Measurements from ENCODE around the gene FAM50A. TPM values are rescaled to one million over a fixed set of nuclear protein-coding genes. Genes with fewer than 3 reads are reported as not detected.

Gene FAM50A
- 57.8 and 62.8 TPM in 2 replicates for total RNA-seq

GRCh38 chrX:154443992-154444754 lies at the start of gene FAM50A:
TSS of gene FAM50A (plus strand) at chrX:154444141. CDS start at chrX:154444236, 95 bp downstream.

DNA sequence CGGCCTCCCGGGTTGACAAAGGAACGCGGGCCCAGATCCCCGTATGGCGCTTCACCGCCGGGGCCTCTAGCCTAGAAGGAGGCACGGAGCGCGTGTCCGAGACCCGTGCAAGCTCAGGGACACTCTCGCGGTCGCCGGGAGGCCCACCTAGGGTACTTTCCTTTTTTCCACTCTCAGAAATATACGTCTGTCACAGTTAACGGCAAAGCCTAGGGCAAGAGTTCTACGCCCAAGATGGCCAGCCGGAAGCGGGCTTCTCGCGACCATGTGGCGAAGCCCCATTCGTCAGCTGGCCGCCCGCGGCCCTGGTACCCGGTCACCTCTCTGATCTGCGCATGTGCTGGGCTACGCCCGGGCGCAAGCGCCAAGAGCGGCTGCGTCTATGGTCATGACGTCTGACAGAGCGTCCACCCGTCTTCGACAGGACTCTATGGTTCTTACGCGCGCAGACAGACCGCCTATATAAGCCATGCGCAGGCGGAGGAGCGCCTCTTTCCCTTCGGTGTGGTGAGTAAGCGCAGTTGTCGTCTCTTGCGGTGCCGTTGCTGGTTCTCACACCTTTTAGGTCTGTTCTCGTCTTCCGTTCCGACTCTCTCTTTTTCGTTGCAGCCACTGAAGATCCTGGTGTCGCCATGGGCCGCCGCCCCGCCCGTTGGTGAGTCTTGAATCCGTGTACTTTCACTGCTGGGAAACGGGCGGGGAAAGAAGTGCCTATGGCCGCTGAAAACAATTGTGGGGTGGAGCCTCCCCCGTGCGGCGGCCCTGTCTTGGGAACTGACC lies 45.9 kb upstream of the FAM50A start, which contains the start of gene RPL10:
TSS of gene RPL10 (plus strand) at position 490 of the 780 bp plus-strand sequence. CDS start at position 633, 143 bp downstream.

GRCh38 chrX:154409222-154409871 lies 34.6 kb upstream of the FAM50A start, which contains the start of gene DNASE1L1:
TSS of gene DNASE1L1 (minus strand) at chrX:154409254. CDS start at chrX:154405568, 3,686 bp downstream.

GRCh38 chrX:154428176-154429171 lies 15.5 kb upstream of the FAM50A start, which contains the start of gene ATP6AP1:
TSS of gene ATP6AP1 (plus strand) at chrX:154428677. CDS start at chrX:154428693, 16 bp downstream.

GRCh38 chrX:154436983-154437752 lies 6.8 kb upstream of the FAM50A start, which contains the start of gene GDI1:
TSS of gene GDI1 (plus strand) at chrX:154437154. CDS start at chrX:154437255, 101 bp downstream.

GRCh38 chrX:154458116-154458953 lies 14.4 kb downstream of the FAM50A start, which contains the start of gene PLXNA3:
TSS of gene PLXNA3 (plus strand) at chrX:154458281. CDS start at chrX:154460184, 1,903 bp downstream.

DNA sequence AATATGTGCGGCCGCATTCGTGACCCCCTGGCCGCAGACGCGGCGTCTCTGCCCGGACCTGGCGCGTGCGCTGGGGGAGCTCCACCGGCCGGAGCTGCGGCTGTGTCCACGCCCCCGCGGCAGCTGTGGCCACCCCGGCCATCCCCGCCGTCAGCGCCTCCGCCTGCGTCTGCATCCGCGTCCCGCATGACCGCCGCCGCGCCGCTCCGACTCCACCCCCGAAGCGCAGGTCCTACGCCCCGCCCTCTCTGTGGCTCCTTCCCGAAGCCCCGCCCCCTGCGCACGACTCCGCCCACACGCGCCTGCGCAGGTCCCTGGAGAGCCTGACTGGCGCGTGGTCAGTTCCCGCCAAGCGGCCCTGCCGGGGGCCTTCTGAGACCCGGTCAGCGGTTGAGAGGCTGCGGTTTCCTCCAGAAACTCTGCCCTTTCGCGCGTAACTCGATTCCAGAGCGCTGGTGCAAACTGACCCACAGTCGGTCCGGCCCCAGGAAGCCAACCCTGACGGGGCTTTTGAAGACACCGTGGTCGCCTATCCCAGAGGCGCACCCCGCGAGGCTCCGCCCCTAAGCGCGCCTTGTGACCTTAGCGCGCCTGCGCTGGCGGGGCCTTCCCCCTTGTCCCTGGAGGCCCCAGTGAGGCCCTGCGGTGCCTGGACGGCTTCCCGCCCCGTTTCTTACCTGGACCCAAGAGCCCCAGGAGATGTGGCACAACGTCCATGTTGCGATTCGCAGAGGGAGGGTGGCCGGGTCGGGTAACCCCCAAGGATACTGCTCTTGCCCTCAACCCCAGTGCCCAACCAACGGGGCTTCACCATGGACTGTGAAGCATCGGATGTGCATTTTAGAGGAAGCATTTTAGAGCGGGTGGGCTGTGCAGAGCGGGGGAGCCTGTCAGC lies 35.0 kb downstream of the FAM50A start, which contains the start of gene LAGE3:
TSS of gene LAGE3 (minus strand) at position 554 of the 895 bp plus-strand sequence. CDS start at position 188, 366 bp downstream.

DNA sequence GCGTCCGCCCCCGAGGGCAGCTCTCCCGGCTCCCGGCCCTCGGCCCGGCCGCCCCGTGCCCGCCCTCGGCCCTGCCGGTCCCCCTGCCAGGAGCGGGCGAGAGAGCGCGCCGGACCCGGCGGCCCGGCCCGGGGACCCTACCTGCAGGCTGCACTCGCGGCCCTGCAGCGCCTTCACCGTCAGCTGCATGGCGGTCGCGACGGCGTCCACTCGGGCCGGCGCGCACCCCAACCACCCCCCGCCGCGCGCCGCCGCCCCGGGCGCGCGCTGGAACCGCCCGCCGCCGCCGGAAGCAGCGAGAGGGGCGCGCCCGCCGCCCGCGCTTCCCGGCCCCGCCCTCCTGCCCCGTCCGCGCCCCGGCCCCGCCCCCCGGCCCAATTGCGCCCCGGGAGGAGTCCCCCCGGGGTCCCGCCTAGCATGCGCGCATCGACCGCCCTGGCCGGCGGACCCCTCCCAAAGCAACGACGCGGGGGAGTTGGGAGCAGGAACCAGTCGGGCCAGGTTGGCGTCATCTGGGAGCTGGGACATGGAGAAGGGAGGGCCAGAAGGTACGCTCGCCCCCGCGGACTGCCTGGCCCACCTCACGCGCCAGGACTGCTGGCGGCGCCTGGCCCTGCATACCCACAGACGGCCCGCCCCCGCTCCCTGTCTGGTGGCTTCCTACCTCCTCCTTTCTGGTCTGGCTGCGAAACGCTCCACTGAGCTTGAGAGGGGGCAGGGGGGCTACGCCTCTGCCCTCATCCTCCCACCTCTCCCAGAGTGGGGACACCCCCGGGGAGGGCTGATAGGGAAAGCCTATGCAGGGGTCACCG lies 42.7 kb downstream of the FAM50A start, which contains the start of gene UBL4A:
TSS of gene UBL4A (minus strand) at position 220 of the 812 bp plus-strand sequence. CDS start at position 189, 31 bp downstream.

DNA sequence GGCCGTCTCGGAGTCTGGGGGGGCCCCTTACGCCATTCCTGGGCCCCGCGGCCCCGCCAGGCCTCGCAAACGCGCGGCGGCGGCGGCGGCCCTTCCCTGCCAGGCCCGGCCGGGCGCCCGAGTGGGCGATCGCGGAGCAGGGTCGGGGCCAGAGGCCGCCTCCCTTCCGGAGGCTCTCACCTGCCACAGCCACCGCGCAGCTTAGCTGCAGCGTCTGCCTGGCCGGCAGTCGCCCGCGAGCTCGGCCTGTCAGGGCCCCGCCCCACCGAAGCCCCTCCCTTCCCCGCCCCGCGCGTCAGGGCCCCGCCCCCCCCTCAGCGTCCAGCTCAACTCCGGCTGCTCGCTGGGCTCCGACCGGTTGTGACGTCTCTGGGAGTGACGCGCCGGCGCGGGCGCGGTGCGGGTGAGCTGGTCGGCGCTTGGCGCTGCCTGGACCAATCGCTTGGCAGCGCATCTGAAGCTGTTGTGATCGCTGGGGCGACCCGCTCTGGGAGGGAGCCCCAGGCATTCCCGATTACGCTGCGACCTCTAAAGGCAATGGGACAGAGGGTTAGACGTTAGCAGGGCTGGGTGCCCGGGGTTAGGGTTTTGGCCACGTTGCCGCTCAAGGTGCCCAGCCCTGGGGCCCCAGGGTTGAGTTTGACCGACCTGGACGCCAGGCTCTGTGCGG lies 46.6 kb downstream of the FAM50A start, which contains the start of gene SLC10A3:
TSS of gene SLC10A3 (minus strand) at position 216 of the 670 bp plus-strand sequence. CDS start 1,689 bp downstream, outside the sequence.

Other genes starting within 250 kb of the FAM50A start
- gene OPN1MW2, start 224.4 kb upstream of the FAM50A start, total RNA-seq: not detected in 2 replicates
- gene OPN1MW3, start 186.6 kb upstream of the FAM50A start, total RNA-seq: not detected in 2 replicates
- gene TEX28, start 149.0 kb upstream of the FAM50A start, total RNA-seq: not detected in 2 replicates
- 0.07 and 0.44 TPM in 2 replicates for gene TKTL1, start 148.3 kb upstream of the FAM50A start, total RNA-seq
- 1,675 and 1,864 TPM in 2 replicates for gene FLNA, start 69.5 kb upstream of the FAM50A start, total RNA-seq
- gene EMD, start 64.8 kb upstream of the FAM50A start, total RNA-seq: 61.8 and 75.8 TPM in 2 replicates
- gene RPL10, start 45.8 kb upstream of the FAM50A start, total RNA-seq: 5,610 and 5,786 TPM in 2 replicates
- 98.5 and 105 TPM in 2 replicates for gene DNASE1L1, start 34.9 kb upstream of the FAM50A start, total RNA-seq
- 22.0 and 22.3 TPM in 2 replicates for gene TAFAZZIN, start 32.6 kb upstream of the FAM50A start, total RNA-seq
- gene ATP6AP1, start 15.5 kb upstream of the FAM50A start, total RNA-seq: 69.8 and 73.5 TPM in 2 replicates
- gene GDI1, start 7.0 kb upstream of the FAM50A start, total RNA-seq: 67.5 and 88.0 TPM in 2 replicates
- gene PLXNA3, start 14.1 kb downstream of the FAM50A start, total RNA-seq: 4.5 and 4.9 TPM in 2 replicates
- gene LAGE3, start 35.1 kb downstream of the FAM50A start, total RNA-seq: 39.2 and 46.4 TPM in 2 replicates
- gene UBL4A, start 42.5 kb downstream of the FAM50A start, total RNA-seq: 45.2 and 53.7 TPM in 2 replicates
- 35.6 and 40.2 TPM in 2 replicates for gene SLC10A3, start 46.5 kb downstream of the FAM50A start, total RNA-seq
- 26.4 and 27.4 TPM in 2 replicates for gene FAM3A, start 72.1 kb downstream of the FAM50A start, total RNA-seq
- 75.2 and 82.4 TPM in 2 replicates for gene G6PD, start 102.7 kb downstream of the FAM50A start, total RNA-seq
- gene IKBKG, start 103.5 kb downstream of the FAM50A start, total RNA-seq: 17.9 and 41.4 TPM in 2 replicates
- gene CTAG1A, start 141.0 kb downstream of the FAM50A start, total RNA-seq: not detected in 2 replicates
- gene CTAG1B, start 175.1 kb downstream of the FAM50A start, total RNA-seq: not detected in 2 replicates
- not detected in 2 replicates for gene CTAG2, start 209.4 kb downstream of the FAM50A start, total RNA-seq

All from mammary microvascular endothelial cell (primary cell).